ENCODE results near the gene LMBR1L.
A peak's percentile ranks its signal among the peaks of the same experiment; 100 is the strongest.

The LMBR1L gene

DNA sequence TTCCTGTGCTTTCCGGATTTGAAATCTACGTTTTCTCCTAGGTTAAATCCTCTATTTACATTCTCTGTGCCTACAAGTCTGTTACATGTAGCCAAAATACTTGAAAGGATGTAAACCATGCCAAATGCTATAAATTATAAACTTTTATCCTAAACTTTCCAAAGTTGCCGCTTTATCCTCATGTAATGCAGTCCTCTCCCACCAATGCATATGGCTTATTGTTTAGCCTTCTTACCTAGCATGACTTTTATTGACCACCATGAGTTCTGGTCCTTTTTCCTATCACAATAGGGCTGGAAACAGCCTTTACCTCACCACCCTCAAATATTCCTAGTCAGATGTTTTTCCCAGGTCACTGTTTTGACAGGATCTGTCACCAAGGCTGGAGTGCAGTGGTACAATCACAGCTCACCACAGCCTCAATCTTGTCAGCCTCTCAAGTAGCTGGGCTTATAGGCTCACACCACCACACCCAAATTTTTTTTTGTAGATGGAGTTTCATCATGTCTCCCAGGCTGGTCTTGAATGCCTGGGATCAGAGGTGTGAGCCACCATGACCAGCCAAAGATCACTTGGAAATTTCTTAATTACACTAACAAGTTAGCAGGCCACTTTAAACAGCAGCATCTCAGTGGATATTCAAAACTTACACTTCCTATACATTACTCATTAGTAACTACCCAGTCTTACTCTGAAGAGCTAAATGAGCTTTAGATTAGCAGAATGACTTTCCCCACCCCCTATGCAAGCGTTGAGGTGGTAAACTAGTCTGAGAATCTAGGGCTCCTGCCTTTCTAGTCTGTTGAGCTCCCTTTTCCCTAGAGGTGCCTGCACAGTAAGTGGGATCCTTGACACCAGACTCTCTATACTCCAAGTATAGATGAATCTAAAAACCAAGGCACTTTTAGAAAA lies 16.5 kb upstream of the LMBR1L start:
- no peak for DNase-seq
- in situ Hi-C loops (cut with HindIII; ENCODE audit: low pct_ligation_motif_present, low pct_unique_long_range_greater_than_20kb, low sequenced_read_pairs), result no loop called here

GRCh38 chr12:49121047-49121696 lies 10.5 kb upstream of the LMBR1L start:
- in situ Hi-C loops (cut with HindIII; ENCODE audit: low pct_ligation_motif_present, low pct_unique_long_range_greater_than_20kb, low sequenced_read_pairs), result no loop called here
- DNase-seq, result peak; percentile 79

DNA sequence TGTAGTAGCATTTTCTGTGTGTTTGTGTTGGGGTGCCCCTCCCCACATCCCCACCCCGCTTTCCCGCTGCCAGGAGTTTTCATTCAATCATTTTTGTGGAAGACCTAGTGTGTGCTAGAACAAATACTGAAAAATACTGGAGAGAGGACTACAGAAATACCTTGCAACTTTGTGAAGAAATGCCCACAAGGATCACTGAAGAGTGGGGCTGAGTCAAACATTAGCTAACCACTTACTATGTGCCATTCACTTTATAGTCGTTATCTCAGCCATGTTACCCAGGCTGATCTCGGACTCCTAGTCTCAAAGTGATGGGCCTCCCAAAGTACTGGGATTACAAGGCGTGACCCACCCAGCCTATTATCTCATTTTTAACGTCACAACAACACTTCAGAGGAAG lies 559 bp upstream of the LMBR1L start:
- in situ Hi-C loops (cut with HindIII; ENCODE audit: low pct_ligation_motif_present, low pct_unique_long_range_greater_than_20kb, low sequenced_read_pairs), result no loop called here
- peak; percentile 33 for DNase-seq

GRCh38 chr12:49109641-49110463 lies 795 bp downstream of the LMBR1L start:
- no peak for DNase-seq
- in situ Hi-C loops (cut with HindIII; ENCODE audit: low pct_ligation_motif_present, low pct_unique_long_range_greater_than_20kb, low sequenced_read_pairs), result no loop called here

DNA sequence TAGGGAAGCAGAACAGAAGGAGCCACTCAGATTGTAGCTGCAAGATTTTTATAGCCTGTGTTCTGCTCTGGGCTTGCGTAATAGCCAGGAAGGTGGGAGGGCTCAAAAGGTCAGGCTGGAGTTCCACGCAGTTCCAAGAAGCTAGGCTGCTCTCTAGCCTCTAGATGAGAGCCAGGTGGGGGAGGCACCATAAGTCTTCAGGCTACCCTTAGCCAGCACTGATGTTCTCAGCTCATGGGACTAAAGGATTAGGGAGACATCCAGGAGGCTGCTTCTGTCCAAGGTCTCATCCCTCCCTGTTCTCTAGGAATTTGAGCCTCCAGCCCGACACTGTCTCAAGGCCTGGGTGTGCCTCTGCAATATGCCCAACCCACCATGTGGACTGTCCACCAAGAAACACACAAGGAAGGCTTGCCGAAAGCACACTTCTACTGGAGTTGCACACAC lies 1.7 kb downstream of the LMBR1L start:
- no peak for DNase-seq
- in situ Hi-C loops (cut with HindIII; ENCODE audit: low pct_ligation_motif_present, low pct_unique_long_range_greater_than_20kb, low sequenced_read_pairs), result no loop called here

GRCh38 chr12:49105504-49106084 lies 5.1 kb downstream of the LMBR1L start:
- in situ Hi-C loops (cut with HindIII; ENCODE audit: low pct_ligation_motif_present, low pct_unique_long_range_greater_than_20kb, low sequenced_read_pairs), result no loop called here
- DNase-seq, result no peak

- in situ Hi-C loops (cut with HindIII; ENCODE audit: low pct_ligation_motif_present, low pct_unique_long_range_greater_than_20kb, low sequenced_read_pairs), result no loop called here
- DNase-seq, result no peak
Measured at GRCh38 chr12:49104822-49105221, 5.8 kb downstream of the LMBR1L start.

- in situ Hi-C loops (cut with HindIII; ENCODE audit: low pct_ligation_motif_present, low pct_unique_long_range_greater_than_20kb, low sequenced_read_pairs), result no loop called here
- no peak for DNase-seq
Measured at GRCh38 chr12:49100380-49100779, 10.3 kb downstream of the LMBR1L start.

GRCh38 chr12:49098703-49099102 lies 11.9 kb downstream of the LMBR1L start:
- in situ Hi-C loops (cut with HindIII; ENCODE audit: low pct_ligation_motif_present, low pct_unique_long_range_greater_than_20kb, low sequenced_read_pairs), result no loop called here
- DNase-seq, result no peak

- in situ Hi-C loops (cut with HindIII; ENCODE audit: low pct_ligation_motif_present, low pct_unique_long_range_greater_than_20kb, low sequenced_read_pairs), result no loop called here
- peak; percentile 68 for DNase-seq
Measured at GRCh38 chr12:49098035-49098451, 12.6 kb downstream of the LMBR1L start.

GRCh38 chr12:49097381-49097780 lies 13.3 kb downstream of the LMBR1L start:
- DNase-seq, result no peak
- in situ Hi-C loops (cut with HindIII; ENCODE audit: low pct_ligation_motif_present, low pct_unique_long_range_greater_than_20kb, low sequenced_read_pairs), result no loop called here

GRCh38 chr12:49094975-49095365 lies 15.7 kb downstream of the LMBR1L start:
- in situ Hi-C loops (cut with HindIII; ENCODE audit: low pct_ligation_motif_present, low pct_unique_long_range_greater_than_20kb, low sequenced_read_pairs), result no loop called here
- no peak for DNase-seq

- in situ Hi-C loops (cut with HindIII; ENCODE audit: low pct_ligation_motif_present, low pct_unique_long_range_greater_than_20kb, low sequenced_read_pairs), result no loop called here
- peak; percentile 47 for DNase-seq
Measured at GRCh38 chr12:49094160-49094974, 16.3 kb downstream of the LMBR1L start, which contains the start of gene DHH. DHH (minus strand) TSS chr12:49094801; CDS start chr12:49094512, 289 bp downstream.

DNA sequence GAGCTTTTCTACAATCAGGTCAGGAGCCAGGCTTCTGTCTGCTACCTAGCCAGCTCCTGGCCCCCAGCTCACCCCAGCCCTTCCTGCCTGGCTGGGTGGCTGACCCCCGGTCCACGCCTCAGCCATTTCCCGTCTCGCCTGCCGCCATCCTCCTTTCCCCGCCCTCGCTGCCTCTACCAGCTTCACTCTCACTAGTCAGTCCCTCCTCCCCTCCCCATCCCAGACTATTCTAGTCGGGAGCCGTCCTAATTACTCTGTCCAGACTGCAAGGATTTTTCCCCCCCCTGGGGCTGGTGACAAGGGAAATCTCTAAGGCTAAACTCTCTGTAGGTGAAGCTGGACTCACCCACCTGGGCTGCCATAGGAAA lies 16.9 kb downstream of the LMBR1L start:
- in situ Hi-C loops (cut with HindIII; ENCODE audit: low pct_ligation_motif_present, low pct_unique_long_range_greater_than_20kb, low sequenced_read_pairs), result no loop called here

GRCh38 chr12:49092816-49093406 lies 17.7 kb downstream of the LMBR1L start:
- in situ Hi-C loops (cut with HindIII; ENCODE audit: low pct_ligation_motif_present, low pct_unique_long_range_greater_than_20kb, low sequenced_read_pairs), result no loop called here
- DNase-seq, result no peak

More for the DNA sequence above, 16.9 kb downstream of the LMBR1L start:
- DNase-seq, result no peak

DNA sequence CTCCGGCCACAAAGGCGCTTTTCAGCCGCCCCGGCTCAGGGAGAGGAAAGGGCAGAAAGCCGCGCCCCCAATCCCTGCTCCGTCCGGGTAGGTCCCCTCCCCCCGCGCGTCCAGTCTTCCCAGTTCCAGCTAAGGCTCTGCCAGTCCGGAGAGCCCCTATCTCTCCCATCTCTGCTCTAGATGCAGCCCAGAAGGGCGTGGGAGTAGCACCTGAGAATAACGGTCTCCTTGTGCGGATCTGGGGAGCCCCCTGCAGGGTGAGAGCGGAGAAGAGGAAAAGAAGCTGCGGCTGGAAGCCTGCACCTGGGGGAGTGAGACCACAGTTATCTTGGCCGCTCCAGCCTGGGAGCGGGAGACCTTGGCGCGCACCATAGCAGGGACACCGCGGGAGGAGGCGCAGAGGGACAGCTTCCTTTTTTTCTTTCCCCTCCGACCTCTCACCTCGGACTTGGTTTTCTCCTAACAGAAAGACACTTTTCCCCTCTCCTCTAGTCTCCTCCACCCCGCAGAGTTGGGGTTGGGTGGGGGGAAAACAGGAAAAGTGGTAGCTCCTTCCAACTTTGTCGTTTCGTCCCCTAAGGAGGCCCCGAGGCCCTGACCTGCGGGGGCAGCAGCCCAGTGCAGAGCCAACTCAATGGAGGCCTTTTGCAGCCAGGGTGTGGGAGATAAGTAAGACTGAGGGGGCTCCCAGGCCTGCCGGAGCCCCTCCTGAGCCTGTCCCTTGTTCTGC lies 18.4 kb downstream of the LMBR1L start:
- in situ Hi-C loops (cut with HindIII; ENCODE audit: low pct_ligation_motif_present, low pct_unique_long_range_greater_than_20kb, low sequenced_read_pairs), result no loop called here
- peak; percentile 68 for DNase-seq

DNA sequence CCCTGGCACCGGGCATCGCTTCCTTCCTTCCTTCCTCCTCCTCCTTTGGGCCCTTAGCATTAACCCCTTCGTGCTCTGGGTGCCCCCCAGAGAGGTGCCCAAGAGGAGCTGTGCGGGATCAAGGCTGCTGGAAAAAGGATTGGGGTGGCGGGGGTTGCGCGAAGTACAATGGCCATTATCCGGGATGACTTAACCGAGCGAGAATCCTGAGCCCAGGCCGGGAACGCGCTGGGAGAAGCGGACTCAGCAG lies 18.9 kb downstream of the LMBR1L start:
- DNase-seq, result no peak
- in situ Hi-C loops (cut with HindIII; ENCODE audit: low pct_ligation_motif_present, low pct_unique_long_range_greater_than_20kb, low sequenced_read_pairs), result no loop called here
